Measurements from ENCODE around the gene PAQR5. TPM values are rescaled to one million over a fixed set of nuclear protein-coding genes. Genes with fewer than 3 reads are reported as not detected.
"Not testable (repeated sequence)": the region's sequence is repeated elsewhere in the genome, so short reads cannot be mapped to it uniquely, and the experiment has no call there.

The PAQR5 gene
- total RNA-seq, 1 donor from 2014 or later = not detected

DNA sequence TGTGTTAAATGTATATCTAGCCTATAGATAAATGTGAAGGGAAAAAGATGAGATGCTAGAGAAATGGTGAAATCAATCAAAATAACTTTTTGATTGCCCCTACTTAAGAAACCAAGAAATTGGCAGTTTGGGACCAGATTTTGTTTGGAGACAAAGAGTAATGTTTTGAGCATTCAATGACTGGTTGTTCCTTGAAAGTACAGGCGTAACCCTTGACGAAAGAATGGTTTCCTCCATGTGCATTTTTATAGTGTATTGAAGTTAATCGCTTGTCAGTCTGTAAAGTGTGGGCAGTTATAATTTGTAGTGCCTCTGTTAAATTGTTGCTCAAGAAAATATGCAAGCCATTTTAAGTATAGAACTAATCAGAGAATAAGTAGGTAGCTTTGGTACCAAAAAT is 116.7 kb downstream of the PAQR5 start:
- no peak for DNase-seq (ENCODE audit: extremely low read depth, low read depth, low spot score)

DNA sequence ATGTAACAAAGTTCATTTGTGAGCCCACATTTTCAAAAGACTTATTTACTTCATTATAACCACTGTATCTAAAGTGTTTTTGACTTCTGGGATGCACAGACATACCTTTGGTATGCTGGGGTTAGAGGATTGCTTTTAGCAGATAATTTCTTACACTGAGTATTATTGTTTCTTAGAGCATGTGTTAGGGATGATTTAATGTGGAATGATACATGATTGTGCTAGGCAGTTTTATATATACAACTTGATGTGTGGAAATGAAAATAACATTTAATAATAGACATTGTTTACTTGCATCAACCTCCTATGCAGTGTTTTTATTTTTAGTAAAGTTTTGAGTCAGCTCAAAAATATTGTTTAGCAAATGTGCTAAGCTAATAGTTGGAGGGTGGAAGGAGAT is 118.9 kb downstream of the PAQR5 start:
- no peak for DNase-seq (ENCODE audit: extremely low read depth, low read depth, low spot score)

DNA sequence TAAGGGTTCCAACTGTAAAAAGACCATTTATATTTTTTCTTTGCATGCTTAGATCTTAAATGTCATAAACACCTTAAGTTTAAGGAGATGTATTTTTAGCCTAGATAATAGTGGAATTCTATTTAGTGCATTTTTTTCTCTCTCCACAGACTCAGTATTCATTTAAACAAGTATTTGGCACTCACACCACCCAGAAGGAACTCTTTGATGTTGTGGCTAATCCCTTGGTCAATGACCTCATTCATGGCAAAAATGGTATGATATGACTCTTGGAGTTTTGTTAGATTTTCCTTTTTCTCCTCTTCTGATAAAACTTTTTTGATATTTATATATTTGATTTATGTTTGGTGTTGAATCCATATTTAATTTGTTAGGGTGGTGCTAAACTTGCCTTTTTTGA is 122.8 kb downstream of the PAQR5 start:
- no peak for DNase-seq (ENCODE audit: extremely low read depth, low read depth, low spot score)

DNA sequence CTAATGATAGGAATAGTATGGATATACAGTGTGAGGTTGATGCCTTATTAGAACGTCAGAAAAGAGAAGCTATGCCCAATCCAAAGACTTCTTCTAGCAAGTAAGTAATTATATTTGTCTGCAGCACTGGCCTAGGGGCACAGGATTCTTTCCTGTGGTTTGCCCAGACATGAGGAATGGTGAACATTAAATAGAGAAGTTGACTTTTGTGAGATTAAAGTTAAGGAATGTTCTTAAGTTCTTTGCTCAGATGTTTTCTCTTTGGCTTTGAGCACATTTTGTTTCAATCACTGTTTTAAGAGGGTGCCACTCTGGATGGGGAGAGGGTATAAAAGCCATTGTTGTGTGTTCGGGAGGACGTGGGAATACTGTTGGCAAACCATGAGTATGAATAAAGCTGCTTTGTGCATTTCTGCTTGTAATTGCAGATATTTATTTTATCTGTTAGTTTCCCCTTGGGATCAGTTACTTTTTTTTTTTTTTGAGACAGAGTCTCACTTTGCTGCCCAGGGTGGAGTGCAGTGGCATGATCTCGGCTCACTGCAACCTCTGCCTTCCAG is 123.7 kb downstream of the PAQR5 start:
- no peak for DNase-seq (ENCODE audit: extremely low read depth, low read depth, low spot score)

DNA sequence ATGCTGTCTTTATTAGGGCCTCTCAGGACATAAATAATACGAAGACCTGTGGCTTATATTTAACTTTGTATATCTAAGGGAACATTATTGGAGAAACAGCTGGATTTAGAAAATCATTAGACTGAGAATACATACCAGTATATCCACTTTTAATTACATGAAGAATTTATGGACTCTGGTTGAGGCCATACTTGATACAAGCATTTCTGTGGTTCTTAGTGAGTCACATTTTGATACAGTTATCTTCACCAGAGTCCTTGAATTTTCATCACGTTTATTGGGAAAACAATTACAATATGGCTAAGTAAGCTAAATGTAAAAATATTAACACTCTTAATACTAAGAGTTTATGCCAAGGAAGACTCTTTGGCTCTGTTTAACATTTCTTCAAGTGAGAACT is 125.3 kb downstream of the PAQR5 start:
- DNase-seq (ENCODE audit: extremely low read depth, low read depth, low spot score) = no peak

DNA sequence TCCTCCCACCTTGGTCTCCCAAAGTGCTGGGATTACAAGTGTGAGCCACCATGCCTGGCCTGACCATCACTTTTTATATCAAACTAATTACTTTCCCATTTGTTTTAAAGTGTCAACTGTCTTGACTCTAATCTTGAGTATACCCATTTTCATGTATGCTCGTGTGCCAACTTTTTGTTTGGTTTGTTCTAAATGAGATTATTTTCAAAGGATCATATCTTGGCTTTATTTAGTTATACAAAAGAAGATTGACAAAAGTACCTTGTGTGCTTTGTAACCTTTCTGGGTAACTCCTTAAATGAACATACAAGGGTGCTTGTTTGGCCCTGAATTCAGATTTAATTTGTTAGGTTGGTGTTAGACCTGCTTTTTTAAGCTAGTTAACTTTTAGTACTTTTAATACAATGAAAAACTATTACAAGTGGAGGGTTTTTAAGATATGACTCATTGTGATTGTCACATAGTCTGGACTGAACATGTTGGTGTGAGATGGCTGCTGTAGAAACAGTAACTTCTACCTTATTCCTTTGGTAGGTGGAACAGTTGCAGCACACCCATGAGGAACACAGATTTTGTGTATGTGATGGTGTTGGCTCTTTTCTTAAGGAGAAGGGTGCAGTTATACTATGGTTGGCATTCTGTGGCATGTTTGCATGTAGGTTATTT is 126.2 kb downstream of the PAQR5 start:
- DNase-seq (ENCODE audit: extremely low read depth, low read depth, low spot score) = no peak

DNA sequence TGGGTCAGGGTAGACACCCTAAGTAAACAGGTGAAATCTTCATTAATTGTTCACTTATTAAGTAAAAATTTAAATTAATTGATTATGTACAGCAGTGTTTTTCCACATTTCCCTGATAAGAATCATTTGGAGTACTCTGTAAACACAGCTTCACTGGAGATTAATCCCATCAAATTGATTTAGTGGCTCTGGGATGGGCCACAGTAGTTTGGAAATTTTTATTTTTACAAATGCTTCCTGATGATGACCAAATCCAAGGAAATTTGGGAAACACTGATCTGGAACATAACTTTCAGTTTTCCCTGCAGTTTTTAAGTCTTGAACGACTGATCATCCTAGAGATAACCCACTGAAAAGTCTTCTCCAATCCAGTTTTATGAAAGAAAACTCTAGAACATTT is 135.1 kb downstream of the PAQR5 start:
- no peak for DNase-seq (ENCODE audit: extremely low read depth, low read depth, low spot score)

DNA sequence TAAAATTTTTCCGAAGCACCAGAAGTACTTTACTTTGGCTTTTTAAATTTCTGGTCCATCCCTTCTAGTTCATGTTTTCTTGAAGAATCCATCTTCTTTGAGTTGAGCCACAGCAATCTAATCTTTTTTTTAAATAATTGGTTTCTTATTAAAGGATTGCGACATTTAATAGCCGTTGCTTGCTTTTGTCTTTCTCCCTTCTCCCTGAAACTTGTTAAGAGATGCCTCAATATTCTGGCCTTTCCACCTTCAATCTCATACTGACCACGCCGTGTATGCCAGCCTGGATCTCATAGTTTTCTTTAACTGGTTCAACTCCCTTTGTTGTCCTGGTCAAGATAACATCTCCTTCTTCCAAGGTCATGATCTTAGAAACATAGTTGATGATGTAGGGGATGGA is 135.5 kb downstream of the PAQR5 start:
- no peak for DNase-seq (ENCODE audit: extremely low read depth, low read depth, low spot score)

DNA sequence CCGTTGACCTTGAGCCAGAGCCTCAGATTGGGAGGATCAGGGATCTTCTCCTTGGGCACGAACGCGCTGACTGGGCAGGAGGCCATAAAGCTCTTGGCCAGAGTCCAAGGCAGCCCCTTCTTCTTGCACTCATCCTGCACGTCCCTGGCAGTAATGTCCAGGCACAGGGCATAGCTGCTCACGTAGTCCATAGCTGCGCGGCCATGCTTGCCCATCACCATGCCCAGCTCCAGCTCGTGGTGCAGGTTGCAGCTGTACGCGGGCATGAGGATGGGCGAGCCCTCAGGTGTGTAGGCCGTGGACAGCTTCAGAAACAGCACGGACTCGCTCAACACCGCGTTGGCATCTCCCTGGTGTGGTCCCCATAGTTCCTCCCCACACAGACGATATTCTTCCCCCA is 136.0 kb downstream of the PAQR5 start:
- no peak for DNase-seq (ENCODE audit: extremely low read depth, low read depth, low spot score)

DNA sequence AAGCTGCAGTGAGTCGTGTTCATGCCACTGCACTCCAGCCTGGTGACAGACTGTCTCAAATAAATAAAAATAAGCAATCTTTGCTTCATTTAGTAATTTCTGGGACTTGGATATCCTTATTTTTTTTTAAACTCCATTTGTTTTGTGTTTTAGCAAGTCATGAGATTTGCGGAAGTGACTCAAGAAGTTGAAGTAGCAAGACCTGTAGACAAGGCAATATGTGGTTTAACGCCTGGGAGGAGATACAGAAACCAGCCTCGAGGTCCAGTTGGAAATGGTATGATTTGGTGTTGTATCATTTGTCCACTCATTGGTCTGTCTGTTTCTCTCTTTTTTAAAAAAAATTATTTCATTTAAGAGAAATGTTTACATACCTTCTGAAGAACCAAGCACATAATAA is 137.3 kb downstream of the PAQR5 start:
- DNase-seq (ENCODE audit: extremely low read depth, low read depth, low spot score) = no peak

DNA sequence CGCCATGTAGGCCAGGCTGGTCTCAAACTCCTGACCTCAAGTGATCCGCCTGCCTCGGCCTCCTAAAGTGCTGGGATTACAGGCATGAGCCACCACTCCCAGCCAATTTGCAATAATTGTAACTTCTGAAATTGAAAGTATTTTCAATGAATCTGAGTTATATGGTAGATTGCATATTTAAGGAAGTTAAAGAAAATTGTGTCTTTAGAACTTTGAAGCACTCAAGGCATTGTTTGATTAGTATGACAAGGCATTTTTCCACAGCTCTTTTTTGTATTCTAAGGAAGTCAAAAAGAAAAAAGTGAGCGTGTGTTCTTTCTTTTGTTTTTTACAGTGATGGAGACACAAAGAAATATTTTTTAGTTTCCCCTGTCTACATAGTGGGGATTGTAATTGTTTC is 138.2 kb downstream of the PAQR5 start:
- DNase-seq (ENCODE audit: extremely low read depth, low read depth, low spot score) = no peak

DNA sequence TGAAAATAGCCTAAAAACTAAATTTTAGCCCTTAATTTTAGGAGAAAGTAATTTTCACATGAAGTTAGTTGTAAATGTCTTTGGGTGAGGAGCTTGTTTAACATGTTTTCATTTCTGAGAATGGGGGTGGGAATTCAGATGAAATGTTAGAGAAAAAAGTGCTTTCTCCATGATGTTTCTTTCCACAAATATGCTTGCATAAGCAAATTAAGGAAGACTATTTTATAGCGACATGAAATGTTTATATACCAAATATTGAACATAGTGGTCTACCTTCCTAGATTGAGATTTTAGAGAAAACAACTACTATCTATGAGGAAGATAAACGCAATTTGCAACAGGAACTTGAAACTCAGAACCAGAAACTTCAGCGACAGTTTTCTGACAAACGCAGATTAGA is 140.9 kb downstream of the PAQR5 start:
- DNase-seq (ENCODE audit: extremely low read depth, low read depth, low spot score) = no peak

DNA sequence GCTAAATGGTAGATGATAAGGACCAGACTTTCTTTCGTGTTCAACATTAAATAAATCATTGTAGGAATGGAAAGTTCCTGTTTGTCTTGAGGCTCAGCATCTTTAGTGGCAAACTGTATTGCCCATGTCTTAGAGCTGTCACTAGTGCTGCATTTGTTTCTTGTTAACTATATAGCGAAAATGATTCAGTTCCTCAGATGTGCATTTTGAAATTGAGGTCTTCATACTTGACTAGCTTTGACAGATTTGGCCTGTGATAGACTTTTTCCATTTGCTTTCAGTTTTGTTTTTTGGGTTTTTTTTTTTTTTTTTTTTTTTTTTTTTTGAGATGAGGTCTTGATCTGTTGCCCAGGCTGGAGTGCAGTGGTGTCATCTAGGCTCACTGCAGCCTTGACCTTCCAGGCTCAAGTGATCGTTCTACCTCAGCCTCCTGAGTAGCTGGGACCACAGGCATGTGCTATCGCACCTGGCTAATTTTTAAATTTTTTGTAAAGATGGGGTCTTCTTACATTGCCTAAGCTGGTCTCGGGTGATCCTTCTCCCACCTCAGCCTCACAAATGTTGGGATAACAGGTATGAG is 144.4 kb downstream of the PAQR5 start:
- DNase-seq (ENCODE audit: extremely low read depth, low read depth, low spot score) = no peak

DNA sequence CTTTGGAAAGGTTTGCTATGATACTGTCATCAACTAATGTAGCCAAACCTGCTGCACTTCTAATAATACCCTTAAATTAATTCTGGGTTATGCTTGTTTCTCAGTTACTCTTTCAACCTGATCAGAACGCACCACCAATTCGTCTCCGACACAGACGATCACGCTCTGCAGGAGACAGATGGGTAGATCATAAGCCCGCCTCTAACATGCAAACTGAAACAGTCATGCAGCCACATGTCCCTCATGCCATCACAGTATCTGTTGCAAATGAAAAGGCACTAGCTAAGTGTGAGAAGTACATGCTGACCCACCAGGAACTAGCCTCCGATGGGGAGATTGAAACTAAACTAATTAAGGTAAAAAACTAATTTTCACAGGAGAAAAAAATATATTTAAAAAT is 146.0 kb downstream of the PAQR5 start:
- DNase-seq (ENCODE audit: extremely low read depth, low read depth, low spot score) = no peak

DNA sequence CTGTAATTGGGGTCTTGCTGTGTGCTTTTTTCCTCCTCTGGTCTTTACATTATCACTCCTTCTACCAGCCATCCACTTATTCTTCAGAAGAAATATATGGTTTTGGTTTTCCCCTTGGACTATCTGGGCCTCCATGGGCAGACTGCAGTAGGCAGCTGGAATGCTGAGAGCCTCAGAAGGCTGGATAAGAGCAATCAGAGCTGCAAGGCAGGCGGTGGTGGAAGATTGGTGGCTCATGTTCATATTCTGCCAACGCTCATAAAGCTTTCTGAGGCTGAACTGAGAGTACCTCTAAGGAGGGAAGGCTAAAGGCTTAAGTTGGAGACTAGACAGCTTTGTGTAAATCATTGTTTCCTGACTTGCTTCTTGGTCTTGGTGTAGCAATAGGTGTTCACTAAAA is 148.2 kb downstream of the PAQR5 start:
- no peak for DNase-seq (ENCODE audit: extremely low read depth, low read depth, low spot score)

DNA sequence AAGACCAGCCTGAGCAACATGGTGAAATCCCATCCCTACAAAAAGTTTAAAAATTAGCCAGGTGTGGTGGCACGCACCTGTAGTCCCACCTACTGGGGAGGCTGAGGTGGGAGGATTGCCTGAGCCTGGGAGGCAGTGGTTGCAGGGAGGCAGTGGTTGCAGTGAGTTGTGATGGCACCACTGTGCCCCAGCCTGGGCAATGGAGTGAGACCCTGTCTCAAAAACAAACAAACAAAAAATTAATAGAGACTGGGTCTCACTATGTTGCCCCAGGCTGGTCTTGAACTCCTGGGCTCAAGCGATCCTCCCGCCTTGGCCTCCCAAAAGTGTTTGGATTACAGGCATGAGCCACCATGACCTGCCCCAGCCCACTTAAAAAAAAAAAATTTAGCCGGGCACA is 151.5 kb downstream of the PAQR5 start:
- DNase-seq (ENCODE audit: extremely low read depth, low read depth, low spot score) = not testable (repeated sequence)

DNA sequence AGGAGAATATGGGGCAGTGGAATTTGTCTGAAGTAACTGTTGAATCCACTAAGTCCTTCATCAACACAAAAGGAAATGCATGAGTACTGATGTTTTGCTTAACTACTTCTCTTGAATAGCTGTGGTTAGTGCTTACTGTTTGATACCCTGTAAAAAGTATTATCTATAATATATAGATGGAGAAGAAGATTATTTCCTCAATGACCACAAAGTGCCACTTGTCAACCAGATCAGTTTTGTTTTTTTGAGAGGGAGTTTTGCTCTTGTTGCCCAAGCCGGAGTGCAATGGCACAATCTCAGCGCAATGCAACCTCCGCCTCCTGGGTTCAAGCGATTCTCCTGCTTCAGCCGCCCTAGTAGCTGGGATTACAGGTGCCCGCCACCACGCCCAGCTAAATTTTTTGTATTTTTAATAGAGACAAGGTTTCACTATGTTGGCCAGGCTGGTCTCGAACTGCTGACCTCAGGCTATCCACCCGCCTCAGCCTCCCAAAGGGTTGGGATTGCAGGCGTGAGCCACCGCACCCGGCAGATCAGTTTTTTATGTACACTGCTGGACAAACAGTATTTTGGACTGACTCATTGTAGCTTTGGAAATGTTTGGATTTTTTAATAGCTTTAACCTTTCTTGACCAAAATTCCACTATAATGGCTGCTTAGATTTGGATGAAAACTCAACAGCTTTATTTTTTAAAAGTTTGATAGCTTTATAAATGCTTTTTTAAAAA is 152.4 kb downstream of the PAQR5 start:
- DNase-seq (ENCODE audit: extremely low read depth, low read depth, low spot score) = no peak

DNA sequence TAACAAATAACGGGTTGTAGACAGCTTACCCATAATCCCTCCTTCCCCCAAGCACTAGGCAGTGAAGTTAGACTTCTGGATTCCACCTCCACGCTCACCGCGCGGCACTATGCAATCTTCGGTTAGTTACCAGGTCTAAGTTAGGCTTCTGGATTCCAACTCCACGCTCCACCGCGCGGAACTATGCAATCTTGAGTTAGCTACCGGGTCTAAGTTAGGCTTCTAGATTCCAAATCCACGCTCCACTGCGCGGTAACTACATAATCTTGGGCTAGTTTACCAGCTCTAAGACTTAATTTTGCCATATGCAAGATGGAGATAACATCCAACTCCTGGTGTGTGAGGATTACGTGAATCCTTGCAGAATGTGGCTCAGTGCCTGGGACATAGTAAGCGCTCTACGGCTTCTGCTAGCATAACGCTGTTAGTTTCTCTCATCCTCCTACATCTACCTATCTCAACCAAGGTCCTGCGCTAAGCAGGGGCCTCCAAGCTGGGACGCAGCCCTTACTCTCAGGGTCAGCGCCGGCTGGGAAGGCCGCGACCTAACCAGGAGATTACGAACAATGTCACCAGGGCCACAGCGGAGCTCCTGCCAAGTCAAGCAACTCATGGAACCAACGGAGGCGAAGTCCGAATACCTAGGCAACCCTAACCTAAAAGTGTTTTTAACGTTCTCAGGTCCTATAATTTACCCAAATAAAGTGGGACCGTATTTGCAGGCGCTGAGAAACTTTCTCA is 153.4 kb downstream of the PAQR5 start:
- no peak for DNase-seq (ENCODE audit: extremely low read depth, low read depth, low spot score)

DNA sequence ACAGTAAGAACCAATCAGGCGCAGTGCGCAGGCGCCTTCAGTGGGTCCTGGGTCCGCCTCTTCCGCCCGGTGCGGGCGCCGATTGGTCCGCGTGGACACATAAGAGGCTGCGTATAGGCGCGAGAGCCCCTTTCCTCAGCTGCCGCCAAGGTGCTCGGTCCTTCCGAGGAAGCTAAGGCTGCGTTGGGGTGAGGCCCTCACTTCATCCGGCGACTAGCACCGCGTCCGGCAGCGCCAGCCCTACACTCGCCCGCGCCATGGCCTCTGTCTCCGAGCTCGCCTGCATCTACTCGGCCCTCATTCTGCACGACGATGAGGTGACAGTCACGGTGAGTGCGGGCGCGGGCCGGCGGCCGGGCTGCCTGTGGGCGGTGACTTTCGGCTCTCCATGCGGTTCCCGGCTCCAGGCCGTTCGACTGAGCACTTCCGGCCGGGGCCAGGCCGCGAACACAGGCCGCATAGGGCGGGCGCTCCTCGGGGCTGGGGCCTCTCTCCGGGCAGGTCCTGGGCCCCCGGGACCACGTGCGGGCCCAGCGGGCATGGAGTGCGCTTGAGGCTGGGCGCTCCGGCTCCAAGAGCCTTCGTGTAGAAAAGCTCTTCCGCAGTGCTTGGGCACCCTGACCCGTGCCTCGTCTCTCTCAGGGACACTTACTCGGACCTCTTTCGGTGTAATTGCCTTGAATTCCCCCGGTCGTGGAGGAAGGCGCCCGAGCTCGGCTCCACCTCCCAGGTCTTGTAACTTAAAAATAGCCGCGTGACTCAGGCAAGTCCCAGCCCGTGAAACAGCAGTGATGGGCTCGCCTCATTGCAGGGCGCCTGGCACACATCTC is 154.2 kb downstream of the PAQR5 start, which contains the start of gene RPLP1:
TSS of gene RPLP1 (plus strand) at position 127 of the 830 bp plus-strand sequence. CDS start at position 258, 131 bp downstream.
- DNase-seq (ENCODE audit: extremely low read depth, low read depth, low spot score) = peak; percentile 82

DNA sequence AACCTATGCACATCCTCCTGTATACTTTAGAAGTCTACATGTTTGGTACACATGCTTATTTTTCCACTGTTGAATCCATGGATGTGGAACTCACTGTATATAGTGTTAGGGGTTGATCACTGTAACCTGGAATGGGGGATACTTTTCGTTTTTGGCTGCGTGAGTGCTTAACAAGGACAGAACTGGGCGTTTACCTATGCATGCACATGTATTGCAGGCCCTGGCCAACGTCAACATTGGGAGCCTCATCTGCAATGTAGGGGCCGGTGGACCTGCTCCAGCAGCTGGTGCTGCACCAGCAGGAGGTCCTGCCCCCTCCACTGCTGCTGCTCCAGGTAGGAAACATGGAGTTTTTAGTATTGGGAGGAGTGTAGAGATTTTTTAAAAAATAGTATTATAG is 156.2 kb downstream of the PAQR5 start:
- no peak for DNase-seq (ENCODE audit: extremely low read depth, low read depth, low spot score)

Measured in glomerular endothelial cell (primary cell).